GM18873 (cell line): ENCODE results near the gene NCKAP5.

Experiments
- ATAC-seq: cut with Tn5 transposase; IDR thresholded peaks from one replicate; pipeline ENCODE4 v1.9.1; 2021; ENCODE audit warnings: mild to moderate bottlenecking, moderate library complexity, moderate number of reproducible peaks; ENCODE audit not compliant: unreplicated experiment, low FRiP score

NCKAP5 gene

DNA sequence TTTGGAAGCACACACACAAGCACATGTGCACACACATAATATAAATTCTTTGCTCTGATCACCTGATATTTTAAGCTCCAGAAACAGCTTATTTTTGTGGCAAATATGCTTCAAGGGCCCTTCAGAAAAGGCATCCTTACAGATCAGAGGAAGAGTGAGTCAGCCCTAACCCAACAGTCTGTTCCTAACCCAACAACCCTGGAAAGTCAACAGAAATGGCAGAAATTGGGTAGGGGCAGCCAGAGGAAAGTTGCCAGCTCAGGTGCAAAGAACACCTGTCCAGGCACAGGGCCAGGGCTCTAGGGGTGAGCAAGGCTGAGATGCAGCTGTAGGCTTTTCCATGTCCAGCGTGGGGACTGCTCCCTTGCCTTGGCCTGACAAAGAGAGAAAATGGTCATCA is 6.4 kb upstream of the NCKAP5 start:
- no peak for ATAC-seq

DNA sequence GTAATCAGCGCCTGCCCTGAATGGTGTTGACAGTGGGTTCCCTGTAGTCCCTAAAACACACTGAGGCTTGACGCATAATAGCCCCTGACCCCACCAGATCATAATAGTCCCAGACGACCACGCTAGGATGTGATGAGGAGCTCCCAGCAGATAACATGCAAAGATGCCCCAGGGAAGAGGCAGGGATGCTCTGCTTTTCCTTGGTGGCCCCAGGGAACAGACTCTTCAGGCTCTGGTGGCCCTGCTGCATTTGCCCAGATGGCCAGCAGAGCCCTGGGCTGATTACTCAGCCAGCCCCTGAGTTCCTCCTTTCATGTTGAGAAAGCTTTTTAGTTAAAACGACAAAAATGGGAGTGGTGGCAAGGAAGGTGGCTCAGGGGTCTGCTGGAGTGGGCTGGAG is 5.9 kb upstream of the NCKAP5 start:
- no peak for ATAC-seq

DNA sequence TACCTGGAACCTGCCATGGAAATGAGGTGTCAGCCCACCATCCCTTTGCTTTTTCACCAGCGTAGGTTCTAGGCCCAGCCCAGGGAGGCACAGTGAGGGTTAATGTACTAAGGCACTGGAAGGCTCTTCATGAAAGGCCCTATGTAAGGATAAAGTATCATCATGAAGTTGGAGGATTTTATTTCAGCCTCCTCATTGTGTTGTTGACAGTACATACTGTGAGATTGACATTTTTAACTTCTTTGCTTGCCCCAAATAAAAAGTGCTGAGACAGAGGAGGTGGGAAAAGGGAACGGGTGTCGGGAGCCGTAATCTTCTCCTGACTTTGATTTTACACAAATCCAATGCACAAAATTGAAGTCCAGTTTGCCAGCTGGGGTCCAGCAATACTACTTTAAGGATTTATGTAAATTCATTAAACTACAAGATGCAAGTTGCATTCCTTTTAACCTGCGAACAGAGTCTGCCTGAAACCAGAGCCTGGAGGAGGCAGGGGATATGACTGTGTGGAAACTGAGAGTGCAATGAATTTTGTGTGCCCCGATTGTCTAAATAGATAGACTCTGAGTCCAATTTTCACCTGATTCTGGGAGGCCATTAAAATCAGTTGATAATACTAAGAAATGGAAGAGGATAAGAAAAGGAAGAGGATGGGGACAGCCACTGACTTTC is 5.4 kb upstream of the NCKAP5 start:
- no peak for ATAC-seq

DNA sequence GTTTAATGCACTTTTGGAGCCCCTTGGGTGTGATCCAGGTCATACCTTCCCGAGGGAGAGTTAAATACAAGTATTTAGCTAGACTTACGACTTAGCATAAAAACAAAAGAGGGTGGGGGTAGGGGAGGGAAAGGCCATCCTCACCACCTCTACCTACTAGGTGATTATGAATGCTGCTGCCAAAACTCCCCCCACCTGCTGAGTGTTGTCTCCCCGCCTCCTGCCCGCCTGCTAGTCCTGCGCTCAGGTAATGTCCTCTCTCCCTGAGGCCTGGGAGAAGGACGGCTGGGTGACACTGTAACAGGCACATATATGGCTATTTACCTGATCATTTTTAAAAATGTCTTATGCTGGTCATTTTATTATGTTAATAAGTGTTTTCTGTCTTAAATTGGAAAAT is 3.0 kb upstream of the NCKAP5 start:
- no peak for ATAC-seq

DNA sequence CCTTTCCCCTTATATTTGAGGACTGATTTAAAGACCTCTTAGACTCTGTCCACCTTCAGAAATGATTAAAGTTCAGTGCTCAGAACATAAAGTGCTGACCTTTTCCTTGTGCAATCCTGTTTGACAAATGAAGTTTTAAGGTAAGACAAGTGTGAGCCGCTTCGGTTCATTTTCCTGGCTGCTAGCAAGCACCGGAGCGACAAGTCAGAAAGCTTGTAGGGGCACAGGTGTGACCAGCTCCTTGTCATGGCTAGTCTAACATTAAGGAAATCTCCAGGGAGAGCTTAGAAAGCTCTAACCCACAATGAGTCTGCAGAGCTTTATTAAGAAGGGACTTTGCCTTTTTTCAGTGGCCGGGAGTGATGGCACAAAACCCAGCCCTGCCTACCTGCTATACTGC is 2.3 kb upstream of the NCKAP5 start:
- no peak for ATAC-seq

DNA sequence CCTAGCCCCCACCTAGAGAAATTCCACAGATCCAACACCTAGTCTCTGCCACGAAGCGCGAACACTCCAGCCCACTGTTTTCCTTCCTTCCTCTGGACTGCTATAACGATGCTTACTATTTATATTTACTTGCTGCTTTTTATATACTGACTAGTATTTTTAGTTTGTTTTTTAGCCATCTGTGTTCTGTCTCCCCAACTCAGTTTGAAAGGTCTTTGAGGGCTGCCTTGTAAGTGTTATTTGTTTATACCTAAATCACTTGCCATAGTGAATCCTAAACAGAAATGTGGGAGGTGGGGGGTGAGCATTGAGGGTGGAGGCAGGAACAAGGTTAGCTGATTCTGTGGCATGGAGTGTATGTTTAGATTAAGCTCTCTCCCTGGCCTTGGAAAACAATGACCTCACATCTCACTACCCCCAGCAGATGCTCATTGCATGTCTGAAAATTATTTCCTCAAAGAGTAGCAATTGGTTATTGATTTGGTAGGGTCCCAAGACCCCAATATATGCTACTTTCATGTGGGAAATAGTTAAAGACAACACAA is 1.1 kb upstream of the NCKAP5 start:
- ATAC-seq = no peak

DNA sequence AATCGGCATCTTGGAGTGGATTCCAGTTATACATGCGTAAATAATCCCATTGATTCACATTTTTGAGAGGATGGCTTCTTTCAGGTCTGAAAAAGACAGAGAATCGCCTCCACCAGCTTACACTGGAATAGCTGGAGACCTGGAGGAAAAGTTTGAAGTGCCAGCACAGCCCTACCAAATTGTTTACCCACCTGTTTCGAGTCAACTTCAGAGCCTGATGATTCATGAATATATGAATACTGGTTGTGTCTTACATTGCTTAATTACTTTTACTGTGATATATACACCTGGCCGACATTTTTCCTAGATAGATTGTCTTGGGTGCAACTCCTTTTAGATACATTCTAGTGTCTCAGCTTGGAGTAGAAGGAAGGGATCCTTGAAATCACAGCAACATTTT is 335 bp upstream of the NCKAP5 start:
- ATAC-seq = no peak

DNA sequence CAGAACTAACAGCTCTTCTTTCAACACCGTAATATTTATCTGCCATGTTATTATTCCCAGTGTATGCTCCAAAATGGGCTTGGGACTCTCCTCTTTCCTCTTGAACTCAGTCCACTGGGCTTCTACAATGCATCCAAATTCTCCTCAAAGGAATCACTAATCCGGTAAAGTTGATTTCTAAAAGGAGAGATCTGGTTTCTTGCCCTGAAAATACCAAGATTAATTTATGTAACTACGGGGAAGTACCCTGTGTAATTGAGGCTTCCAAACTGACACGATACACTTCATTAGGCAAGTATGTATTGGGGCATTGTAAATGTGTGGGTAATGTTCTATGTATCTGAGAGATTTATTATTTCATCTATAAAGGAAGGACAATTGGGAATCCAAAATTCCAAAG is 5.7 kb downstream of the NCKAP5 start:
- ATAC-seq = no peak

DNA sequence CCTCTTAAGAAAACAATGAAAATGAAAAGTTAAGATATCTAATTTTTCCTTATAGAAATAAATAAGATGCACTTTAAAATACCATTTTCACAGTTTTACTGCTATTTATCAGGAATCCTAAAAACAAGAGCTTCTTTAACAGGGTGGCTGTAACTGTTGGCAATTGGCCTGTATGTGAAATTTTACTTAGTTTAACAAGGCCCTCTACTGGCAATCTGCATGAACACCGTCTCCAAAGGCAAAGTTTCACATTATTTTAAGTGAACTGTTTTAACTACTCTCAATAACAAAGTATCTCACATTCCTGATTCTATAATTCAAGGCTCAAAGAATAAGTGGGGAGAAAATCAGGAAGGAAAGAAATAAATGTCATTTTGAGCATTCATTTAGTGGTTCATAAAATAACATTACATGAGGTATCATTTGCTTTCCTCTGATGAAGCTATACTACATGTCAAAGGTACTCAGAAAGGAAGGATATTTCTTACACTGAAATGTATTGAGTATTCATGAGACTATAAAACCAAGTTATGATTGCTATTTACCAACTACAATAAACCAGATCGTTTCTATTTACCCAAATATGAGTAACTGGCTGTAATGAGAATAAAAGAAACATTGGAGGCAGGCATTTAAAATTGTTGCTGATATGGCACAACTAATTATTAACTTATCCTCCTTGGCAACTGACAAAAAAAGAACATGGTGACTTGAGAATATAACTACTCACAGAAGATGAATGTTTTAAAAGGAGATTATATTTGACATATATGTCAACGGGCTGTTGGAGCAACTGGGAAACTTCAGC is 7.0 kb downstream of the NCKAP5 start:
- no peak for ATAC-seq

DNA sequence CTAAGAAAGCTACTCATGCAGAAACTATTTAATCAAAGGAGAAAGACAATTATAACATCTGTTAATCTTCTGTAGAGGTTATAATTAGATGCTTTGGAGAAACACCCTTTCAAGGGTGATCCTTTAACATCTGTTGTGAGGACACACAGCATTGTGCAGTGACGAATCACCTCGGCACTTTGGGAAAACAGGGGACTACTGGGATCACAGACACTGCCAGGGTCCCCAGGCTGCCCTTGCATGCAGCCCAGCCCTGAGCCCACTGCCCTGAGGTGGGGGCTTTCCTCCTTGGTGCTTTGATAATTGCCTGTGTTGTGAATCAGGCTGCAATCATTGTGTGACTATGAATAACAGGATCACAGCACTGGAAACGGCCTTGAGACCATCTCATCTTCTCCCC is 10.6 kb downstream of the NCKAP5 start:
- ATAC-seq = no peak

DNA sequence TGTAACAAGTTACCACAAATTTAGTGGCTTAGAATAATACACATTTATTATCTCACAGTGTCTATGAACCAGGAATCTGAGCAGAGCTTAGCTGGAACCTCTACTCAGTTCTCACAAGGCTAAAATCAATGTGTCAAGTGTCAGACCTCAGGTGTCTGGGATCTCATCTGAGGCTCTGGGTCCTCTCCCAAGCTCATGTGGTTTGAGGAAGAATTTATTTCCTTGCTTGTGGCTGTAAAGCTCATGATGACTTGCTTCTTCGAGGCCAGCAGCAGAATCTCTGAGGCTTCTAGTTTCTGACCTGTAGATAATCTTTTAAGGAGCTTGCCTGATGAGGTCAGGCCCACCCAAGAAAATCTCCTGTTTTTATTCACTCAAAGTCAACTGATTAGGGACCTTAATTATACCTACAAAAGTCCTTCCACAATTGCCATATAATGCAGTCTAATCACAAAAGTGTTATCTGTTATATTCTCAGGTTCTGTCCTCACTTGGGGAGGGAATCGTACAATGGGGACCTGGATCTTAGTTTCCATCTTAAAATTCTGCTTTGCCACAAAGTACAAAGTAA is 14.3 kb downstream of the NCKAP5 start:
- no peak for ATAC-seq

DNA sequence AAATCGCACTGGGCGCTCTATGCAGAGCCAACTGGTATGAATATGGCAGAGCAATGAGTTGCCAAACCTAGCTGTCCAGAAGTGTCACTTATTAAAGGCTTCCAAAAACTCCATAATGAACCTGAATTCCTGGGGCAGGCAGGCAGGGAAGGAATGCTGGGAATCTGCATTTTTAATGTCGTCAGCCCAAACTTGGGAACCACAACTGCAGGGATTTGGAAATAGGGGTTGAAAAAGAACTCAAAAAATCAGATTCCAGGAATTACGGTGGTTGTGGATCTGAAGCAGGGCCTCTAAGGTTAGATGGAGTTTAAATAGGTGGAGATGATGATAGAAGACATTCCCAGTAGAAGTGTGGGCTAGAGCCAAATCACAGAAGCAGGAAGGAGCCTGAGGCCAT is 15.0 kb downstream of the NCKAP5 start:
- no peak for ATAC-seq

DNA sequence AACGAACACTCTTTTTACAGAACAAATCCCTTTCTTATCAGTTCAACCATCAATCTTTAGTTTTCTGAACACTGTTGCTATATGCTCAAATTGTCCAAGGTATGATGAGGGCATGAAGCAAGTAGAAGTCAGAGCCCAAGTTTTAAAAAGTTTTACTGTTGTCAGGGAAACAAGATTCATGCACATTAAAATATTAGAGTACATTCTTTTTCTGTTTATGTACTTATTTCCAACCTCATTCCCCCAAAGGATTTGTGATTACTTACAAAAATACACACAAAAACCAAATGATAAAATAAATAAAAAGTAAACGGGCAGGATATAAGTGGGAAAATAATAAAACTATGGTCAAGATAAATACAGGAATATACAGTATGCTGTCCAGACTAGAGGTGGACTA is 15.4 kb downstream of the NCKAP5 start:
- ATAC-seq = no peak

DNA sequence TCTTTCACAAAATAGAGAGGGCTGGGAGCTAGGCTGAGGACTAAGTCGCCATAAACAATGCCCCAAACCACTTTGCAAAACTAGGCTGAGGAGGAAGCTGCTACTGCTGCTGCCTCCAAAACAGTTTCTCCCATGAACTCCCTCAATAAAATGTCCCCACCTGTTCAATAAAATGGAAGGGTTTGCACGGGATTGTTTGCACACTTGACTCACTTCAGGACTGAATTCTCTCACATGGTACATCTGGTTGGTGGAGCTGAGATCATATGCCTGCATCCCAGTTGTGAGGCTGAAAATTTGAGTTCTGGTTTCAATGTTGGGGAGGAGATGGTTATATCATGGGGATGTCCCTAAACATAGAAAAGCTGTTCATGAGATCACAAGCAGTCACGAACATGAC is 26.5 kb downstream of the NCKAP5 start:
- no peak for ATAC-seq

DNA sequence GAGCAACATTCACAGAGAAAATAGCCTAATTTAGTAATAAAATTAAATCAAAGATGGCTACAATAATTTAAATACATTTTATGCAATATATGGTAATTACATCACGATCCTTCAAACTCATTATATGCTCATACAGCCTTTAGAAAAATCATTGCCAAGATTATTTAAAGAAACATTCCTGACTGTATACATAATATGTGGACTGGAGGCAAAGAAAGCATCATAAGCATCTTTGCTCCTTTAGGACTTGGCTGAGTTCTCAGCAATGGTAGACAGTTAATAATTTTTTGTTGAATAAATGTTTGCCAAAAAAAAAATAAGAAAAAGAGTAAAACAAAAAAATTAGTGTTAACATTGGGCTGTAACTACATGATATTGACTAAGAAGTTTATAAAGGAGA is 26.9 kb downstream of the NCKAP5 start:
- no peak for ATAC-seq

DNA sequence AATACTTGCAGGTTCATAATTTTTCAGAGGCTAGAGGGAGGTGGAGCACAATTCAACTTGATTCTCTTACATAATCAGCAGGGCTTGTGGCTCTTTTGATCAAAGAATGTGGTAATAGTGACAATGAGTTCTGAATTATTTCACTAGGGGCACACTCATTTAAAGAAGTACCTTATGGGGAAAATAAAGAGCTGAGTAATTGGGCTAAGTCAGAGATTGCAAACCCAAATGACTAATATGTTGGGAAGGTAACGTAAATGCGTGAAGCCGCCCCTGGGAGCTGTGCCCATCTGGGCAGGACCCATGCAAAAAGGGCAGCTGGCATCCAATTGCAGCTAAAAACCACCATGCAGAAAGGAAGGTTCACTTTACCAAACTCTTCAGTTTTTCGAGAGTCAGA is 35.3 kb downstream of the NCKAP5 start:
- ATAC-seq = no peak

DNA sequence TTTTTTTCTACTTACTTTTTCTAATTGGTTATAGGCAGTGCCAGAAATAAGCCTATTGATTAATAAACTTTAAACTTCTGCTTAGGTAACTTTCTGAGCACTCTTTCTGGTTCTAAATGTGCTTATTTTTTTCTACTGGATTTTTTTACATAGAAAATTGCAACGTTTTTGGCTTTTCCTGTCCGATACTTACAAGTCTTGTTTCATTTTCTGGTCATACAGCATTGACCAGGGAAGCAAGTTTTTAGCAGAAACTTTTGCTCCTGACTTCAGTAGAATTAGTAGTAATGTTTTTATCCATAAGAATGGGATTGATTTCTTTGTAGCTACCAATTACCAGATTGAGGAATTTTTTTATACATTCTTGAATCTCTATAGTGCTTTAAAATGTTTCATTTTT is 36.9 kb downstream of the NCKAP5 start:
- ATAC-seq = no peak

DNA sequence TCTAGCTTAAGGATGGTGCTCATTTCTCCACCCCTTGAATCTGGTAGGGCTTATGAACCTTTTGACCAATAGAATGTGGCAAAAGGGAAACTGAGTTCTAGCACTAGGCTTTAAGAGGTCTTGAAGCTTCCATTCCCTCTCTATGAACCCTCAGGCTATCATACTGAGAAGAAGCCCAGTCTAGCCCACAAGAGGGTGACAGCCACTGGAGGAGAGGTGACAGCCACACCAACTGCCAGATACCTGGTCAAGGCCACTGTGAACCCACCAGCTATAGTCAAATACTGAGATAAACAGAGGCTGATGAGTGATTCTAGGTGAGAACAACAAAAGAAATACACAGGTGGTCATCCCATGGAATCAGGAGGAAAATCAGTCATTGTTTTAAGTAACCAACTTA is 37.6 kb downstream of the NCKAP5 start:
- ATAC-seq = no peak

DNA sequence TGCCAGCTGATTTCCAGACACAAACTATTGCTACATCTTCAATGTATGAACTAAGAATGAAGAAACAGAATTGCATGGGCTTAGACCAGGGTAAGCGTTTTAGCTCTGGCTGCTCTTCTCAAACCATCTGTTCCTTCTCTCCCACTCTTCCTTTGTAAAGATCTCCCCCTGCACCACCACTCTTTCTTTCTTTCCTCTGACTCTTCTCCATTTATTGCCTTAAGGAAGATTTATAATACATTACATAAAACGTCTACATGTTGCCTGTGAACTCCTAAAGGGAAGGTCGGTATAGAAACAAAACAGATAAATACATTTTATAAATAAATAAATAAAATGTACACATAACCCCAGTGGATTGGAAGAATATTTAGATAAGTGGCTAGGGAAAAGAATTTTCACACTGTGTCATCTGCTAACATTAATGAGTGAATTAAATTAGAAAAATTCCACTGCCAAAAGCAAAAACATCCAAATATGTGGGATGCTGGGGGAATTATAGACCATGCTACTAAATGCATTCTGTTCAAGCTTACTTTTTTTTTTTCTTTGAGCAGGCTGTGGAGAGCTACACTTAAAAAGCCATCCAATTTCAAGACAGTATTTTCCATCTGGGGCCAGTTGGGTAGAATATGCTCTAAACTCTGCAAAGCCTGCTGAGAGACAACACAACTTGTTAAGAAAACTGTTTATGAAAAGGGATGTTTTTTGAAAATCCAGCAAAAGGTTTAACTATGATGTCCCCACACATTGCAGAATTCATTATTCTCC is 41.5 kb downstream of the NCKAP5 start:
- no peak for ATAC-seq

DNA sequence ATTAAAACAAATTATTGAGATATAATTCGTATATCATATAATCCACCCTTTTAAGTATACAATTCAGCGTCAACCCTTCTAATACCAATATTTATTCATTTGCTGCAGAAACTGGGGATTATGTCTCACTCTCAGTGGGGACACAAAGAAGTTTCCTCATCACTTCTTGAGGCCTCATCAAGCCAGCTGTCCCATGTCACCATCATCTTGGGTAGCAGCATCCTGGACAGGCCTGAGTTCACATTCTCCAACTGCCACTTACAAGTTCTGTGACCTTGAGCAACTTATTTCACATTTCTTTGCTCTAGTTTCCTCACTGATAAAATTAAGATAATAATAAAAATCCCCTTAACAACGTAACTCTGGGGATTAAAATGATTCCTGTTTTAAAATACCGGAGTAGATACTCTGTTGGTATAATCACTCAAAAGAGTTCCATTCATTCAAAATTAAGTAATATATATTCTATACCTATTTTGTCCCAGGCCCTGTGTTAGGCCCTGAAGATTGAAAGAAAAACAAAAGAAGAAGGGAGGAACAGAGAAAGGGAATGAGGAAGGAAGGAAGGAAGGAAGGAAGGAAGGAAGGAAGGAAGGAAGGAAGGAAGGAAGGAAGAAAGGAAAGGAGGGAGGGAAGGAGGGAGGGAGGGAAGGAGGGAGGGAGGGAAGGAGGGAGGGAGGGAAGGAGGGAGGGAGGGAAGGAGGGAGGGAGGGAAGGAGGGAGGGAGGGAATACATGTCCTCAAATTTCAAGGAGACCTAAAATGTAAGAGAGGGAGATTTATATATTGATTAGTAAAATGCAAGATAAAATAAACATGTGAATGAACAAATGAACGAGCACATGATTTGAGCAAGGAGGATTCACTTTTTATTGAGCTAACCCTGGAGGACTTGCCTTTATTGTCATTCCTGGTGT is 42.4 kb downstream of the NCKAP5 start:
- no peak for ATAC-seq
